Omental fat pad (tissue), 4 donors: ENCODE data around the gene HLA-DOB. TPM values are rescaled to one million over a fixed set of nuclear protein-coding genes. Genes with fewer than 3 reads are reported as not detected.

Source experiments
- ATAC-seq: fragments of 150-250 bp; one replicate; pipeline ENCODE4 v1.9.1; 2016; ENCODE audit warnings: mild to moderate bottlenecking, moderate library complexity; ENCODE audit not compliant: low FRiP score
- DNase-seq: peaks from one replicate; pipeline ENCODE4 v3.0.0-alpha.2; 2019; ENCODE audit warnings: low spot score
- total RNA-seq, 4 donors: library from RNA; depleted of rRNA; stranded (reverse); fragments of >200 nt; gene quantifications; one replicate each; pipeline ENCODE4 v1.1.0, GENCODE V29; 2016
- TF ChIP-seq, protein P1 (sequence below), 3 donors: fragments of 450-650 bp; IDR thresholded peaks; one replicate each; pipeline ENCODE4 v1.5.1; 2016 to 2017; ENCODE audit warnings: antibody characterized with exemption in 3 of 3, mild to moderate bottlenecking in 3 of 3, moderate library complexity in 2 of 3

The HLA-DOB gene
- total RNA-seq, 4 donors from 2014 or later = 0.56 to 2.8 (median 1.6) TPM; not detected in 1

DNA sequence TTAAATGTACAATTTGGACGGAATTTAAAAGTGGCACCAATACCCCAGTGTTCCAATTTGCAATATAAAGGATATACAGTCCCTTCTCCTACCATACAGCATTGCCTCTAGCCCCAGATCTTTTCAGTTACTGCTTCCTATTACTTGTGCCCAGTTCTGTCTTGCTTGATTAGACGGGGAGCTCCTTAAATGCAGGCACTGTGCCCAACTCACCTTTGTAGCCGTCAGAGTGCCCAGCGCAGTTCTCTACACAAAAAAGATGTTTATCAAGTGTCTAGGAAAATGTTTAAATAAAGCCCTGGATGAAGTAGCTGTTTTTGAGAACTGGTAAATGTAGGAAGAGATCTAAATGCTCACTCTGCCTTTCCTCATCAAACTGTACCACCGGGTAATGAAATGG, 14.1 kb upstream of the HLA-DOB start:
- no peak for DNase-seq
- TF ChIP-seq, protein P1, sequence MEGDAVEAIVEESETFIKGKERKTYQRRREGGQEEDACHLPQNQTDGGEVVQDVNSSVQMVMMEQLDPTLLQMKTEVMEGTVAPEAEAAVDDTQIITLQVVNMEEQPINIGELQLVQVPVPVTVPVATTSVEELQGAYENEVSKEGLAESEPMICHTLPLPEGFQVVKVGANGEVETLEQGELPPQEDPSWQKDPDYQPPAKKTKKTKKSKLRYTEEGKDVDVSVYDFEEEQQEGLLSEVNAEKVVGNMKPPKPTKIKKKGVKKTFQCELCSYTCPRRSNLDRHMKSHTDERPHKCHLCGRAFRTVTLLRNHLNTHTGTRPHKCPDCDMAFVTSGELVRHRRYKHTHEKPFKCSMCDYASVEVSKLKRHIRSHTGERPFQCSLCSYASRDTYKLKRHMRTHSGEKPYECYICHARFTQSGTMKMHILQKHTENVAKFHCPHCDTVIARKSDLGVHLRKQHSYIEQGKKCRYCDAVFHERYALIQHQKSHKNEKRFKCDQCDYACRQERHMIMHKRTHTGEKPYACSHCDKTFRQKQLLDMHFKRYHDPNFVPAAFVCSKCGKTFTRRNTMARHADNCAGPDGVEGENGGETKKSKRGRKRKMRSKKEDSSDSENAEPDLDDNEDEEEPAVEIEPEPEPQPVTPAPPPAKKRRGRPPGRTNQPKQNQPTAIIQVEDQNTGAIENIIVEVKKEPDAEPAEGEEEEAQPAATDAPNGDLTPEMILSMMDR (IDR thresholded peaks at IDR 0.05) = no peak
- ATAC-seq = no peak

DNA sequence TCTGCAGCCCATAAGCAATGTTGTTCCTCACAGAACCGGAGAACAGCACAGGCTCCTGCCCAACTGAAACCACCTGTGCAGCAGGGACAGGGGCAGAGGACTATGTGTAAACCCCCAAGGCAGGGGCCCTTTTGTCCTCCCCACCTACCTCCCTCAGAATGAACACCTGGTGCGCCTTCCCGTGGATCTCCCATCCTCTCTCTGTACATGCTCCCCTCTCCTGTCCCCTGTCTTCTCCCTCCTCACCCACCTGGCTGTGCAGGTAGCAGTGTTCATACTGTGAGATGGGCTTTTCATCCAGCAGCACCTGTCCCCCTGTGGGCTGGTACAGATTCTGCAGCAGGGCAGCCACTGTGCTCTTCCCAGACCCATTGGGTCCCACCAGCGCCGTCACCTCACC, 13.2 kb upstream of the HLA-DOB start:
- DNase-seq (no peak), ATAC-seq (no peak)
- TF ChIP-seq, protein P1 (IDR thresholded peaks at IDR 0.05) = no peak

DNA sequence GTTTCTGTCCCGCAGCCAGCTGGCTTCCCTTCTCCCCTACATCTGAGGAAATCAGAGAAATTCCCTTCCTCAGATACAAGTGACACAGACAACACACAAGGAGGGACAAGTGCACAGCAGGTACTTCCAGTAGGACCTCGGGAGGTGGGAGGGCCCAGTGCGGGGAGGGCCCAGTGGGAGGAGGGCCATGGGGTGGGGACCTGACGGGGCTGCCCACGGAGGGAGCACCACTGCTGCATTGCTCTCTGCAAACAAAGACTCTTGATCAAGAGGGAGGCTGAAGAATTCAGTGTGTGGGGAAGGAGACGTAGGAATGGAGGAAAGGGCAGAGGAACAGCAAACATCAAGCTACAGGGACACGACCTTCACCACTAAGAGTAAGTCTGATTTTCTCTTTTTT, 12.7 kb upstream of the HLA-DOB start:
- TF ChIP-seq, protein P1 (IDR thresholded peaks at IDR 0.05) = no peak
- no peak for ATAC-seq
- no peak for DNase-seq

DNA sequence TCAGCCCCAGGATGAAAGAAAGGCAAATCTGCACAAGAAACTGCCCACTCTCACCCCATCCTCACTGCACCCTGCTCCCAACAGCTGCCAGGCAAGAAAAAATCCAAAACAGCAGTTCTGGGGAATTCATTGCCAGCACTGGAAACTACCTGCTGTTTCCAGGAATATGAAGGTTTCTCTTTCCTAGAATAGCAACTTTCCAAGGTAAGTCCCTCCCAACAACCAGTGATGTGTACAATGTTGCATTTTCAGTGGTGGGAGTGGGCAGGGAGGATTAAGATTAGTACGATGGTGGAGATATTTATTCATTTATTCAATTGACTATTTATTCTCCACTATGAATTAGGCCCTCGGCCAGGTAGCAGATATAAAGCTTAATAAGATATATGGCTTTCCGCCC, 10.2 kb upstream of the HLA-DOB start:
- ATAC-seq (peak; percentile 39), DNase-seq (no peak)
- TF ChIP-seq, protein P1 (IDR thresholded peaks at IDR 0.05) = no peak

DNA sequence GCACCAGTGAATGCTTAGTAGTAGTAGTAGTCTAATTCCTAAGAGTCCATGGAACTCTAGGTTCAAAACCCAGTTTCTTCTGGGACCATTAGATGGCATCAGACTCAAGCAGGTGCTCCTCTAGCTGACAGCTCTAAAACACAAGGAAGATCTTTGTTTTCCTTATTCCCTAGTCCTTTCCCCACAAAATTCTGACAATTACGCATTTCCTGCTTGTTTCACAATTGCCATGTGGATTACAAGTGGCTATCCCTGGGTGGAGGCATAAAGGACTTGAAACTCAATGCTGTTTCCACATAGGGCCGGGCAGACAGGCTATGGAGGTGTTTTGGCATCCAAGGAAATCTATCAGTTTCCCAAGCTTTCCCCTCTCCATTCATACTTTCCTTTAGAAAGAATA, 9.2 kb upstream of the HLA-DOB start:
- TF ChIP-seq, protein P1 (IDR thresholded peaks at IDR 0.05) = no peak
- no peak for DNase-seq
- peak; percentile 77 for ATAC-seq

DNA sequence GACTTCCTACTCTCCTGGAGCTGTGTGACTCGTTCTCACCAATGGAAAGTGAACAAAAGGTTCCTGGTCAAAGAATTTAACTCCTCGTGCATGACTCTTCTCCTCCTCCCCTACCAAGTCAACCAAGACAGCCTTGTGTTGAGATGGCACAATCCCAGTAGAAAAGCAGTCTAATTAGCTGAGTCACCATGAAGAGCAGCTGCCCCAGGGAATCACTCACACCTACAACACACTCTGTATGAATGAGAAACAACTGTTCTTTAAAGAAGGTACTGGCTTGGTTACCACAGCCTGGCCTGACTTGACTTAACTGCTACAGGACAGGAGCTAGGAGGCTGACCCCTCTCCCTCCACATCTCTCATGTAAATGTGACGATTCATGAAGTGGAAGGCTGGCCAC, 2.9 kb upstream of the HLA-DOB start:
- TF ChIP-seq, protein P1 (IDR thresholded peaks at IDR 0.05) = no peak
- ATAC-seq (peak; percentile 59), DNase-seq (no peak)

DNA sequence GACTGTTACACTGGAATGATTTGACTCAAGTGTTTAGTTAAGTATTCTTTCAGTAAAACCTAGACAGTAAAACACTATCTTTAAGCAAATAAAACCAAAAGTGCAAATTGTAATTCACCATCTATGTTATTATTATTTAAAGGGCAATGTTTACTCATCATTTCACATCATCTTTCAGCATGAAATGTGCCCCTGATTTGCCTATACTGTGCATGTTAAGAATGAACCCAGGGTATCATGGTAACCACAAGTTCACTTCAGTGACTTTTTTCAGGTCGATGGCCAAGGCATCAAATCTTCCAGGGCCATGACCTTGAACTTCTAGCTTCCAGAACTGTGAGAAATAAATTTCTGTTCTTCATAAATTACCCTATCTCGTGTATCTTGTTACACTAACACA, 2.1 kb upstream of the HLA-DOB start:
- TF ChIP-seq, protein P1 (IDR thresholded peaks at IDR 0.05) = no peak

More for the DNA sequence above, 2.1 kb upstream of the HLA-DOB start:
- DNase-seq = no peak
- ATAC-seq = no peak
